Germinal center (tissue), 1 donor: ENCODE data around the gene TXNL4A.

Experiments
- DNase-seq: peaks from one replicate; pipeline ENCODE4 v3.0.0; 2012; ENCODE audit warnings: mixed read lengths, low spot score

TXNL4A gene

GRCh38 chr18:79948719-79949411 lies 39.5 kb downstream of the TXNL4A start:
- no peak for DNase-seq

- no peak for DNase-seq
Measured at GRCh38 chr18:79947881-79948610, 40.3 kb downstream of the TXNL4A start.

GRCh38 chr18:79947054-79947755 lies 41.2 kb downstream of the TXNL4A start:
- no peak for DNase-seq

- no peak for DNase-seq
Measured at GRCh38 chr18:79945118-79946042, 43.0 kb downstream of the TXNL4A start.

- no peak for DNase-seq
Measured at GRCh38 chr18:79944746-79945117, 43.6 kb downstream of the TXNL4A start.

GRCh38 chr18:79944126-79944731 lies 44.1 kb downstream of the TXNL4A start:
- no peak for DNase-seq

GRCh38 chr18:79943608-79944125 lies 44.7 kb downstream of the TXNL4A start:
- no peak for DNase-seq

GRCh38 chr18:79942786-79943607 lies 45.4 kb downstream of the TXNL4A start:
- no peak for DNase-seq

GRCh38 chr18:79942211-79942610 lies 46.2 kb downstream of the TXNL4A start:
- no peak for DNase-seq

GRCh38 chr18:79941473-79942119 lies 46.8 kb downstream of the TXNL4A start:
- DNase-seq = no peak

GRCh38 chr18:79940814-79941472 lies 47.4 kb downstream of the TXNL4A start:
- DNase-seq = no peak

GRCh38 chr18:79940126-79940813 lies 48.1 kb downstream of the TXNL4A start:
- no peak for DNase-seq

- DNase-seq = no peak
Measured at GRCh38 chr18:79939096-79939495, 49.3 kb downstream of the TXNL4A start.

GRCh38 chr18:79938196-79938595 lies 50.2 kb downstream of the TXNL4A start:
- no peak for DNase-seq

- DNase-seq = no peak
Measured at GRCh38 chr18:79937103-79937860, 51.1 kb downstream of the TXNL4A start.

- DNase-seq = no peak
Measured at GRCh38 chr18:79936641-79937040, 51.7 kb downstream of the TXNL4A start.

GRCh38 chr18:79935925-79936324 lies 52.4 kb downstream of the TXNL4A start:
- no peak for DNase-seq

GRCh38 chr18:79935499-79935898 lies 52.9 kb downstream of the TXNL4A start:
- no peak for DNase-seq
